ENCODE results near the gene HSD17B14. TPM values are rescaled to one million over a fixed set of nuclear protein-coding genes. Genes with fewer than 3 reads are reported as not detected.

HSD17B14 gene
- total RNA-seq, 3 donors from 2014 or later (not counting 1 experiment from before 2014, with no cell fraction given): 0.75 TPM; not detected in 2

GRCh38 chr19:48810151-48810550 is 26.1 kb downstream of the HSD17B14 start:
- Histone ChIP-seq H3K36me3 (ENCODE audit: control insufficient read depth, insufficient read depth, low read length) (no peaks in the 10 kb centered on the region), H3K4me1 (ENCODE audit: control insufficient read depth, insufficient read depth, low read length) (peaks cover 27% of the 10 kb centered on the region), H3K27ac (ENCODE audit: low read length) (peak overlapping the region; percentile 14), H3K4me3 (ENCODE audit: low read length) (peak overlapping the region; percentile 72), H3K27me3 (ENCODE audit: control insufficient read depth, insufficient read depth, low read length) (no peaks in the 10 kb centered on the region), H3K9me3 (ENCODE audit: control insufficient read depth, insufficient read depth, low read length) (no peaks in the 10 kb centered on the region)
- DNase-seq (peak in 1 of 2 donors; percentile 28), ATAC-seq (no peak)
- Mint-ChIP-seq H3K27ac (peak overlapping the region in 1 of 2 donors; percentile 87), H3K36me3 (no peaks in the 10 kb centered on the region), H3K4me3 (peak overlapping the region; percentile 89), H3K27me3 (ENCODE audit: low read depth in 2 of 2) (no peaks in the 10 kb centered on the region), H3K4me1 (peaks cover 17 to 35% of the 10 kb centered on the region in 2 donors), H3K9me3 (no peaks in the 10 kb centered on the region)
- intact Hi-C loops (cut with micrococcal nuclease): no loop called here
- 14% methylated on average over 7 of the region's 7 CpGs for WGBS (ENCODE audit: insufficient coverage)
- no peak for TF ChIP-seq CTCF (IDR thresholded peaks at IDR 0.05)

GRCh38 chr19:48807590-48808308 is 28.5 kb downstream of the HSD17B14 start:
- Mint-ChIP-seq H3K27me3 (ENCODE audit: low read depth in 2 of 2) (no peaks in the 10 kb centered on the region), H3K4me3 (peak overlapping the region; percentile 25), H3K27ac (no peak overlapping the region), H3K9me3 (no peaks in the 10 kb centered on the region), H3K4me1 (peaks cover 17 to 34% of the 10 kb centered on the region in 2 donors), H3K36me3 (no peaks in the 10 kb centered on the region)
- DNase-seq (no peak), ATAC-seq (no peak)
- intact Hi-C loops (cut with micrococcal nuclease): no loop called here
- no peak overlapping the region for H3K27ac ChIP-seq (ENCODE audit: low read length)
- no peak for TF ChIP-seq CTCF (IDR thresholded peaks at IDR 0.05)
- peaks cover 27% of the 10 kb centered on the region for H3K4me1 ChIP-seq (ENCODE audit: control insufficient read depth, insufficient read depth, low read length)
- no peaks in the 10 kb centered on the region for H3K36me3 ChIP-seq (ENCODE audit: control insufficient read depth, insufficient read depth, low read length)
- H3K4me3 ChIP-seq (ENCODE audit: low read length): no peak overlapping the region
- H3K9me3 ChIP-seq (ENCODE audit: control insufficient read depth, insufficient read depth, low read length): no peaks in the 10 kb centered on the region
- WGBS (ENCODE audit: insufficient coverage): 96% methylated on average over 13 of the region's 13 CpGs
- no peaks in the 10 kb centered on the region for H3K27me3 ChIP-seq (ENCODE audit: control insufficient read depth, insufficient read depth, low read length)

- H3K36me3 Mint-ChIP-seq: no peaks in the 10 kb centered on the region
- DNase-seq: peak in 1 of 2 donors; percentile 74
- ATAC-seq: no peak
Measured at GRCh38 chr19:48806818-48807589, 29.3 kb downstream of the HSD17B14 start.

More at GRCh38 chr19:48806818-48807589, 29.3 kb downstream of the HSD17B14 start:
- H3K9me3 ChIP-seq (ENCODE audit: control insufficient read depth, insufficient read depth, low read length): no peaks in the 10 kb centered on the region
- 95% methylated on average over 17 of the region's 17 CpGs for WGBS (ENCODE audit: insufficient coverage)
- no peaks in the 10 kb centered on the region for H3K27me3 ChIP-seq (ENCODE audit: control insufficient read depth, insufficient read depth, low read length)
- no peak overlapping the region for H3K27ac ChIP-seq (ENCODE audit: low read length)
- Mint-ChIP-seq H3K27me3 (ENCODE audit: low read depth in 2 of 2) (no peaks in the 10 kb centered on the region), H3K9me3 (no peaks in the 10 kb centered on the region), H3K4me3 (no peak overlapping the region), H3K4me1 (peaks cover 17 to 27% of the 10 kb centered on the region in 2 donors), H3K27ac (no peak overlapping the region)
- H3K4me1 ChIP-seq (ENCODE audit: control insufficient read depth, insufficient read depth, low read length): peaks cover 21% of the 10 kb centered on the region
- intact Hi-C loops (cut with micrococcal nuclease): no loop called here
- no peaks in the 10 kb centered on the region for H3K36me3 ChIP-seq (ENCODE audit: control insufficient read depth, insufficient read depth, low read length)
- TF ChIP-seq CTCF (IDR thresholded peaks at IDR 0.05): no peak
- H3K4me3 ChIP-seq (ENCODE audit: low read length): no peak overlapping the region

Data from natural killer cell (primary cell).